ENCODE measurements around the gene CCDC15.
"Not testable (repeated sequence)": the region's sequence is repeated elsewhere in the genome, so short reads cannot be mapped to it uniquely, and the experiment has no call there.

CCDC15 gene

GRCh38 chr11:125016413-125016812 lies 62.4 kb downstream of the CCDC15 start:
- ChIA-PET POLR2A (ENCODE audit: low non-redundant PET) (interaction anchor here (0.5 kb wide), 1 partner anchor 13 kb away, joined by 4 read pairs; no protein-coding TSS in a partner anchor), CTCF (interaction anchor here (0.6 kb wide), 1 partner anchor 154 kb away, joined by 3 read pairs; no protein-coding TSS in a partner anchor)
- no peak overlapping the region for H3K27ac ChIP-seq
- TF ChIP-seq CTCF (conservative IDR thresholded peaks at IDR 0.05; ENCODE audit: low read depth): no peak
- no peak for DNase-seq (ENCODE audit: low spot score)

- ChIA-PET POLR2A (ENCODE audit: low non-redundant PET) (no interaction called here), CTCF (interaction anchor here (0.7 kb wide), 1 partner anchor 130 kb away, joined by 3 read pairs; no protein-coding TSS in a partner anchor)
These were observed 66.3 kb downstream of the CCDC15 start for GRCh38 chr11:125020342-125020741.

GRCh38 chr11:125022551-125022950 lies 68.5 kb downstream of the CCDC15 start:
- DNase-seq (ENCODE audit: low spot score): no peak
- TF ChIP-seq CTCF (conservative IDR thresholded peaks at IDR 0.05; ENCODE audit: low read depth): no peak
- POLR2A ChIA-PET (ENCODE audit: low non-redundant PET): no interaction called here
- no peak overlapping the region for H3K27ac ChIP-seq
- CTCF ChIA-PET: no interaction called here

More at GRCh38 chr11:125020342-125020741, 66.3 kb downstream of the CCDC15 start:
- no peak for TF ChIP-seq CTCF (conservative IDR thresholded peaks at IDR 0.05; ENCODE audit: low read depth)
- H3K27ac ChIP-seq: no peak overlapping the region
- DNase-seq (ENCODE audit: low spot score): no peak

- no peak overlapping the region for H3K27ac ChIP-seq
- ChIA-PET POLR2A (ENCODE audit: low non-redundant PET) (no interaction called here), CTCF (interaction anchor here (0.6 kb wide), 1 partner anchor 82 kb away, joined by 3 read pairs; no protein-coding TSS in a partner anchor)
- TF ChIP-seq CTCF (conservative IDR thresholded peaks at IDR 0.05; ENCODE audit: low read depth): no peak
- no peak for DNase-seq (ENCODE audit: low spot score)
These were observed 72.0 kb downstream of the CCDC15 start for GRCh38 chr11:125025968-125026367.

DNA sequence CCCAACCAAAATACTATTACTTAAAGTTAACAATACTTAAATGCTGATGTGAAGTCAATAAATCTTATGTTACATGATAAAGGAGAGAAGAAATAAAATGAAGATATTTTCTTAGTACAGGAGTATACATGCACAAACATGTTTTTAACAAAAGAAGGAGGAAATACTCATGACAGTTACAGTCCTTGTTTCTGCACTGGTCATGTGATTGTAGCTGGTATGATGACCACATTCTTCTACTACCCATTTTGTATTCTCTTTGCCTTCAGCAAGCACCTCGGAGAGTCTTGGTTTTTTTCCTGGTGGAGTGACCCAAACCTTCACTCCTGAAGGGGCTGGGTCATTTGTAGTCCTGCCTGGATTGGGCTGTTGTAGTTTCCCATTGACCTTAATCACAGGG lies 75.4 kb downstream of the CCDC15 start:
- CTCF ChIA-PET: interaction anchor here (0.6 kb wide), 1 partner anchor 86 kb away, joined by 4 read pairs; no protein-coding TSS in a partner anchor
- POLR2A ChIA-PET (ENCODE audit: low non-redundant PET); DNase-seq (ENCODE audit: low spot score); H3K27ac ChIP-seq: not testable (repeated sequence)

DNA sequence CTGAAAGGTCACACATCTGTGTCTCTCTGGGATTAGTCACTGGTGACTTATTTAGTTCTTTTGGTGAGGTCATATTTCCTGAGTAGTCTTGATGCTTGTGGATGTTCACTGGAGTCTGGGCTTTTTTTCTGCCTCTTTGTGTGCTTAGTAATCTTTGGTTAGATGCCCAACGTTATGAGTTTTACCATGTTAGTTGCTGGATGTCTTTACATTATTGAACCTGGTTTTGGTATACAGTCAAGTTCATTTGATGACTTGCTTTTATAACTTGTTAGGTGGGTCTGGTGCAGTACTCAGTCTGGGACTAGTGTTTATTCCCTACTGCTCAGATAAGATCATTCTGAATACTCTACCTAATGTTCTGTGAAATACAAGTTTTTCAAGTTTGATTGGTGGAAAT lies 82.9 kb downstream of the CCDC15 start:
- no peak for TF ChIP-seq CTCF (conservative IDR thresholded peaks at IDR 0.05; ENCODE audit: low read depth)
- DNase-seq (ENCODE audit: low spot score): peak; percentile 9

GRCh38 chr11:125049164-125049792 lies 95.3 kb downstream of the CCDC15 start:
- no peak for DNase-seq (ENCODE audit: low spot score)
- TF ChIP-seq CTCF (conservative IDR thresholded peaks at IDR 0.05; ENCODE audit: low read depth): no peak
- ChIA-PET CTCF (no interaction called here), POLR2A (ENCODE audit: low non-redundant PET) (no interaction called here)
- H3K27ac ChIP-seq: no peak overlapping the region

More for the DNA sequence above, 82.9 kb downstream of the CCDC15 start:
- CTCF ChIA-PET: no interaction called here
- POLR2A ChIA-PET (ENCODE audit: low non-redundant PET): no interaction called here
- H3K27ac ChIP-seq: no peak overlapping the region
